ENCODE measurements around the gene GTF2IRD1.

DNA sequence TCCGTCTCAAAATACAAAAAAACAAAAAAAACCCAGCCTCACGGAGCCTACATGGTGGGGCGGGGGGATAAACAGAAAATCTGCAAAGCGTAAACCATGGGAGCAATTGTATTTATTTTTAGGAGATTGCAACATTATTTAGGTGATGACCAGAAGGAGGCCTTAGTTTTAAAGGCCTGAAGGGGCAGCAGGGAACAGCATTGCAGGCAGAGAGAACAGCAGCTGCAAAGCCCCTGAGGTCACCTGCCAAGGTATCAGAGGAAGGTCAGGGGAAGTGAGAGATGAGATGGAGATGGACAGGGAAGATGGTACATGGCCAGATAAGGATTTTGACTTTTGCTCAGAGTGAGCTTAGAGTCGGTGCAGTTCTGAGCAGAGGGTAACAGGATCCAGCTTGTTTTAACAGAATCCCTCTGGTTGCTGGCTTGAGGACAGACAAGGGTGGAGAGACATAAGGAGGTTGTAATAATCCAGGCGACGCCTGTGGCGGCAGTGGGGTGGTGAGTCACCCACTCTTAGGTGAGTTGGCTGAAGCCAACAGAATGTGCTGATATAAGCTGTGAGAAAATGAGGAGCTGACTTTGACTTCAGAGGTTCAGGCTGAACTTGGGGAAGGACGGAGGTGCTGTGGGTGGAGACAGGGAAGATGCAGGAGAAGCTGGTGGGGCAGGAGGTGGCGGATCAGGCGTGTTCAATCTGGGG is 121.5 kb downstream of the GTF2IRD1 start:
- TF ChIP-seq, protein P1, sequence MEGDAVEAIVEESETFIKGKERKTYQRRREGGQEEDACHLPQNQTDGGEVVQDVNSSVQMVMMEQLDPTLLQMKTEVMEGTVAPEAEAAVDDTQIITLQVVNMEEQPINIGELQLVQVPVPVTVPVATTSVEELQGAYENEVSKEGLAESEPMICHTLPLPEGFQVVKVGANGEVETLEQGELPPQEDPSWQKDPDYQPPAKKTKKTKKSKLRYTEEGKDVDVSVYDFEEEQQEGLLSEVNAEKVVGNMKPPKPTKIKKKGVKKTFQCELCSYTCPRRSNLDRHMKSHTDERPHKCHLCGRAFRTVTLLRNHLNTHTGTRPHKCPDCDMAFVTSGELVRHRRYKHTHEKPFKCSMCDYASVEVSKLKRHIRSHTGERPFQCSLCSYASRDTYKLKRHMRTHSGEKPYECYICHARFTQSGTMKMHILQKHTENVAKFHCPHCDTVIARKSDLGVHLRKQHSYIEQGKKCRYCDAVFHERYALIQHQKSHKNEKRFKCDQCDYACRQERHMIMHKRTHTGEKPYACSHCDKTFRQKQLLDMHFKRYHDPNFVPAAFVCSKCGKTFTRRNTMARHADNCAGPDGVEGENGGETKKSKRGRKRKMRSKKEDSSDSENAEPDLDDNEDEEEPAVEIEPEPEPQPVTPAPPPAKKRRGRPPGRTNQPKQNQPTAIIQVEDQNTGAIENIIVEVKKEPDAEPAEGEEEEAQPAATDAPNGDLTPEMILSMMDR (IDR thresholded peaks at IDR 0.05 in 4 of 5, conservative IDR thresholded peaks at IDR 0.05 in 1 of 5): no peak
- no peak for TF ChIP-seq POLR2A (IDR thresholded peaks at IDR 0.05)

Measured in gastrocnemius medialis (tissue), 4 donors.